NAMALWA (cell line): ENCODE measurements around the gene NR3C2.
"Not testable (repeated sequence)": the region's sequence is repeated elsewhere in the genome, so short reads cannot be mapped to it uniquely, and the experiment has no call there.

ENCODE experiments used
- DNase-seq: peaks from one replicate; pipeline ENCODE4 v3.0.0-alpha.2; 2015; ENCODE audit warnings: low spot score

NR3C2 gene

GRCh38 chr4:148367756-148368155, 74.5 kb downstream of the NR3C2 start:
- no peak for DNase-seq

- no peak for DNase-seq
These were observed 76.0 kb downstream of the NR3C2 start for GRCh38 chr4:148366251-148366650.

- no peak for DNase-seq
These were observed 77.7 kb downstream of the NR3C2 start for GRCh38 chr4:148364525-148364924.

- DNase-seq, result no peak
These were observed 82.4 kb downstream of the NR3C2 start for GRCh38 chr4:148359769-148360168.

GRCh38 chr4:148355442-148356123, 86.6 kb downstream of the NR3C2 start:
- DNase-seq, result no peak

- no peak for DNase-seq
These were observed 88.0 kb downstream of the NR3C2 start for GRCh38 chr4:148354186-148354585.

GRCh38 chr4:148353571-148353970, 88.6 kb downstream of the NR3C2 start:
- DNase-seq, result no peak

GRCh38 chr4:148349153-148349552, 93.1 kb downstream of the NR3C2 start:
- no peak for DNase-seq

GRCh38 chr4:148346657-148347056, 95.6 kb downstream of the NR3C2 start:
- no peak for DNase-seq

GRCh38 chr4:148345509-148345908, 96.7 kb downstream of the NR3C2 start:
- no peak for DNase-seq

- DNase-seq, result no peak
These were observed 97.3 kb downstream of the NR3C2 start for GRCh38 chr4:148344941-148345340.

- no peak for DNase-seq
These were observed 97.9 kb downstream of the NR3C2 start for GRCh38 chr4:148344352-148344751.

GRCh38 chr4:148341980-148342800, 100.0 kb downstream of the NR3C2 start:
- no peak for DNase-seq

- no peak for DNase-seq
These were observed 107.1 kb downstream of the NR3C2 start for GRCh38 chr4:148335133-148335532.

- DNase-seq, result no peak
These were observed 108.9 kb downstream of the NR3C2 start for GRCh38 chr4:148333265-148333664.

- DNase-seq, result no peak
These were observed 109.7 kb downstream of the NR3C2 start for GRCh38 chr4:148332486-148332885.

GRCh38 chr4:148330724-148331123, 111.5 kb downstream of the NR3C2 start:
- no peak for DNase-seq

- no peak for DNase-seq
These were observed 112.1 kb downstream of the NR3C2 start for GRCh38 chr4:148330161-148330560.

- no peak for DNase-seq
These were observed 112.5 kb downstream of the NR3C2 start for GRCh38 chr4:148329751-148330150.

GRCh38 chr4:148327683-148328082, 114.5 kb downstream of the NR3C2 start:
- DNase-seq, result no peak

GRCh38 chr4:148323316-148323715, 118.9 kb downstream of the NR3C2 start:
- DNase-seq, result not testable (repeated sequence)

GRCh38 chr4:148315049-148315448, 127.2 kb downstream of the NR3C2 start:
- DNase-seq, result no peak

GRCh38 chr4:148312956-148313490, 129.2 kb downstream of the NR3C2 start:
- DNase-seq, result no peak
